HuH-7.5 (cell line): ENCODE results near the gene STAU1.
A peak's percentile ranks its signal among the peaks of the same experiment; 100 is the strongest.
"Not testable (repeated sequence)": the region's sequence is repeated elsewhere in the genome, so short reads cannot be mapped to it uniquely, and the experiment has no call there.

Experiments
- DNase-seq: peaks from one replicate; pipeline ENCODE4 v3.0.0; 2011; ENCODE audit warnings: low spot score

The STAU1 gene

DNA sequence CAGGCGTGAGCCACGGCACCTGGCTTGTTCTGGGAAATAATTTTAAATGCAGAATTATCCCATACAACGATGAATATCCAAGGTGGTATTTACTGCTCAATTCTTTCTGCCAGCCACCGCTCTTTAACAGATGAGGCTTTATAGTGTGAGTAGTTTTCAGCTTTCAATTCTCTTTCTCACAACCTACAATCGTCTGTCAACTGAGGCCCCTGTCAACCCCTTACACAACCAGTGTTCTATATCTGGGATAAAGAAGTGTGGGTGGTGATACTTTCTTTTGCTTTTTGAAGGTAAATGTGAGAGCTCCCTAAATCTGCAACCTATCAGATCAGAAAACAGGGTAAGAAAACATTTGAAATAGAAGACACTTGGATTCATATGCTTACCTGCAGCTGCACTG is 22.5 kb downstream of the STAU1 start:
- DNase-seq, result no peak

DNA sequence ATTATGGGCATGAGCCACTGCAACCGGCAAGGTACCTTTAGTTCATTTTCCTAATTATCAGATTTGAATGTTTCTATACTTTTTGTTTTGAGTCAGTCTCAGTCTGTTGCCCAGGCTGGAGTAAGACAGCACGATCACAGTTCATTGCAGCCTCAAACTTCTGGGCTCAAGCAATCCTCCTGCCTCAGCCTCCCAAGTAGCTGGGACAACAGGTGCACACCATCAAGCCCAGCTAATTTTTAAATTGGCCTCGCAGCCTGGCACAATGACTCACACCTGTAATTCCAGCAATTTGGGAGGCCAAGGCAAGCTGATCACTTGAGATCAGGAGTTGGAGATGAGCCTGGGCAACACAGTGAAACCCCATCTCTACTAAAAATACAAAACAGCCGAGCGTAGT is 24.4 kb downstream of the STAU1 start:
- DNase-seq, result no peak

DNA sequence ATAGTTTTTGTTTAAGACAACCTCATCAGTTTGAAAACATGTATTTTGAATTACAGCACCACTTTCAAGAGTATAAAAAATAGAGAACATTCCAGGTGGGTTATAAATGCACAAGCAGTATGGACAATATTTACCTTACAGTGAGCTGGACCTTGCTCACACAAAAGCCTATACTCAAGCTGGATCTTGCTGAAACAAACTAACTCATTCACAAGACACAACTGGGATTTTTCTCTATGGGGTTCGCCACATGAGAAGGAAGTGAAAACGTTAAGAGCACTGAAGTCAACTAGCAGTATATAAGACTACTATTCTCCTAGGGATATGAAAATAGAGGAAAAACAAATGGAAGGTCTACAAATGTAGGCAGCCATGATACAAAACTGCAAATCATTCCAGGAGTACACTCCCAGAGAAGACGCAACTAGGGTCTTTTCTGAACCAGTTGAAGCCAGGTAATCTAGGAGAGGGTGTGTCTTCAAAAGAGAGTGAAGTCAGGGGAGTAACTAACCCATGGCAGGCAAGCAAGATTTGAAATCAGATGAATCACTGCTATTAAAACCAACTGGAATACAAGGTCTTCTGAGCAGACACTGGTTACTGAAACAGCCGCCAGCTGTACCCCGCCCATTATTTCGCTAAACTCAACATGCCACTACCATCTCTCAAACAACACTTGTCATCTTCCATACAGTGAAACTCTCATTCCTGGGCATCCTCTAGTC is 26.5 kb downstream of the STAU1 start:
- DNase-seq, result no peak

DNA sequence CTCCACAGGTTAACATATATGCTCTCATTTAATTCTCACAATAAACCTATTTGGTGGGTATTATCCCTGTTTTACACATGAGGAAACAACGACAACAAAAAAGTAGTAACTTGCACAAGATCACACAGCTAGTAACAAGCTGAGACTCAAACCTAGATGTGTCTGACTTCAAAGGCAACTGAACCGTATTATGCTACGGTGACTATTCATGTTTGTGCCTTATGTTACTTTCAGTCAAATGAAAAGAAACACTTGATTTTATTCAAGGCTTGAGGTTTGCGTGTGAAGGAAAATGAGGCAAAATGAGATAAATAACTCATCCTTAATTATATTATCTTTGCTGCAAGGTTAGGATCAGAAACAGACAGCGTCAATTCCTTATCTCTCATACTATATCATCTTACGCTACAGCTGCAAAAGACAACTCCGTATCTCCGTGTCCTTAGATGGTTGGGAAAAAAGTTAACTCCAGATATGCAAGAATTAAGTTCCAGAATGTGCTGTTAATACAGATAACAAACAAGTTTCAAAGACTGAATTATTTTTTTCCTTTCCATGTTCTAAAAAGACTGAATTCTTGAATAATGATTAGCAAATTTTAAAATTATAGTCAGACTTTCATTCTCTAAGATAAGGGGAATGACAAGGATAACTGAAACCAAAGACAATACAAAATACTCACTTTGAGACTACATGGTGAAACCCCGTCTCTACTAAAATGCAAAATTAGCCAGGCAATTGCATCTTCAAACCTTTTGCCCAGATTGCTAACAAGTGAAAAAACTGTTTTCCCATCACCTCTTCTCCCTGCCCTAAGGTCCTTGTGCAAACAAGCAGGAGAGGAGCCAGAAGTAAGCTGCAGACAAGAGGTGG is 27.8 kb downstream of the STAU1 start:
- no peak for DNase-seq

DNA sequence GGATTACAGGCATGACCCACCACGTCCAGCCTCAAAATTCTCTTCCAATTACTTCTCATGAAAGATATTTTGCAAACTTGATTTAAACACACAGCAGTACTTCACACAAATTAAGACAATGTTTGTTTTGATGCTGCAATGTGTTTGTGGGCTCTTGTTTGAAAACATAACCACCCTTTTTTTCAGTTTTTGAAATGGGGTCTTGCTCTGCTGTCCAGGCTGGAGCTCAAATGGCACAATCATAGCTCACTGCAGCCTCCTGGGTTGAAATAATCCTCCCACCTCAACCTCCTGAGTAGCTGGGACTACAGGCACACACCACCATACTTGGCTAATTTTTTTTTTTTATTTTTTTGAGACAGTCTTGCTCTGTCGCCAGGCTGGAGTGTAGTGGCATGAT is 31.0 kb downstream of the STAU1 start:
- no peak for DNase-seq

DNA sequence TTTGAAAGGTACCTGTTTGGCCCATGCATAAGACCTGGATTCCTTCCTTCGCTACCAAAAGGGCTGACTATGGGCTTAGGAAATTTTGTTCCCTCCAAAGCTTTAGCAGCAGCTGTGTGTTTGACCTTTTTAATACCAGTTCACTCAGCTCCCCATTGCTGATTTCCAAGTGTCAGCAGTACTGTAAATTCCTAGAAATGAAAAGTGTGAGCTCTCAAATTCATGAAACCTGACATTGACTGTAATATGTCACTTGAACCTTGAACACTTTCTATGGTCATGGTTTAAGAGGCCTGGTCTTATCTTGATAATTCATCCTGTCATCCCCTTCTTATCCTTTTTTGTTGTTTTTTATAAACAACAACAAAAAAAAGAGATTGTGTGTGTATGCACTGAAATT is 31.7 kb downstream of the STAU1 start:
- no peak for DNase-seq

DNA sequence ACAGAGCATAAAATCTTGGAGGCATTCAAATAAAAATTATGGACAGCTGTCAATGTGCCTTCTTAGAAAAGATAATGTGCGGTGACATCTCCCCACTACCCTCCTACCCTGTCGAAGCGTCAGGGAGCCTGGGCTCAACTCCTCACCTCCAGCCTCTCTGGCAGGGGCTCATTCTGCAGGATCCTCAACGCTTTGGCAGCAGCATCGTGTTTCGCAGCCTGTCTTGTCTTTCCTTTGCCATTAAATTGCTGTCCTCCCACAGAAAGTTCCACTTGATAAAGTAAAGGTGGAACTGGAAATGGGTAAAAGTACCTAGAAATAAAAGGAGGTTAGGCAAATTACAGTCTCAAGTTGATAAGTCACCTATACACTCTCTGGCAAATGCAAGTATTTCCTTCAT is 36.7 kb downstream of the STAU1 start:
- DNase-seq, result no peak

DNA sequence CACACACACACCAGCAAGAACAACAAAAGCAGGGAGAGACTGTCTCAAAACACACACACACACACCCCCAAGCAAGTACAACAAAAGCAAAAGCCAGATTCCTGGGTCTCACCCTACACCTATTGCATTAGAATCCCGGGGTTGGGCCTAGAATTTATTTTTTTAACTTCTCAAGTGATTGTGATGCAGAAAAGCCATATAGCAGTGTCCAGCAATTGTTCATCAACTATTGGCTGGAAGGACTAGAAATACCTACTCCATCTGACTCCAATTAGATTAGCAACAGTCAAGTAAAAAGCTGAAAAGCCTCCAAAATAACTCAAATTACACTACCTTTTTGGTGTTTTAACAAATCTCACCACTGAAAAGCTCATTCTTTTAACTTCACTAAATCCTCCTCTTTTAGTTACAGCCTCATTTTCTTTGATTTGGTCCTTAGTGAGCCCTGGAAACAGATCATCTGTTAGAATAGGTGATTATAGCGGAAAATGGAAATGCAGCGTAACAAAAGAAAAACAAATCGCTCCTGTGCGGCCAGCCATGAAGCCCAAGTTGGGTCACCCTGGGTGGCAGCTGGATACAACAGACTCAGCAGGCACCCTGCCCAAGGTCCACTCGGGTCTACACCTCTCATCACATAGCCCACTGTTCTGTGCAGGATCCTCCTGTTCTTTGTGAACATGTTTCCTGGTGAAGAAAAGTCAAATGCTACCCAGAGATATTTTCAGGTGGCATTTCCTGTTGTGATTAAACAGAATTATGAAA is 38.7 kb downstream of the STAU1 start:
- no peak for DNase-seq

DNA sequence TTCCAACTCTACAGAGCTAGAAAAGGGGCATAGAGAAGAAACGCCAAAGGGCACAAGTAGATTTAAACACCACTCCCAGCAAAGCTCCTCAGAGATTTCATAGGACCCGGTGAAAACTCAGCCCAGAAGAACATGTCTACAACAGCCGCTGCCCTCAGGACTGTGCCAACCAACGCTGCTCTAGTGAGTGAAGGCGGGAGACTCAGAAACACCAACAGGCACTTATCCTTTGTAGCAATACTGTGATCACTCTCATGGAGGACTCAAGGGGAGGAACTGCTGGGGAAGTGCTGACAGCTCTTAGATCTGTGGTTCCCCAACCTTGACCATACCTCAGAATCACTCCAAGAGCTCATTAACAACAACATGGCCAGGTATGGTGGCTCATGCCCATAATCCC is 39.5 kb downstream of the STAU1 start:
- no peak for DNase-seq

DNA sequence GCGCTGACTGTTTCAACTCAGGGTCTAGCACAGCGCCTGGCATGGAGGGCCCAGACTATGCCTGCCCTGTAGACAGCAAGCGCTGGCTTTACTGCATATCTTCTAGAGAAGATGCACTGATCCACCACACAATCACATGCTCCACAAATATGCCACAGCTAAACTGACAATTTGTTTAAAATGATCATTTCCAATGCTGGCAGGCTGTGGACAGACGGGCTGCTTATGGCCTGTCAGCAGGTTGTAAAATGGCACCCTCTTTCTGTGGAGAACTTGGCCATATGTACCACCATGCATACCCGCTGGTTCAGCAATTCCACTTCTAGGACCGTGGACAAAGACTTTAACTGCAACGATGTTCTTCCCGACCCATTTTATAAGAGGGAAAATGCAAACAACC is 40.8 kb downstream of the STAU1 start:
- no peak for DNase-seq

DNA sequence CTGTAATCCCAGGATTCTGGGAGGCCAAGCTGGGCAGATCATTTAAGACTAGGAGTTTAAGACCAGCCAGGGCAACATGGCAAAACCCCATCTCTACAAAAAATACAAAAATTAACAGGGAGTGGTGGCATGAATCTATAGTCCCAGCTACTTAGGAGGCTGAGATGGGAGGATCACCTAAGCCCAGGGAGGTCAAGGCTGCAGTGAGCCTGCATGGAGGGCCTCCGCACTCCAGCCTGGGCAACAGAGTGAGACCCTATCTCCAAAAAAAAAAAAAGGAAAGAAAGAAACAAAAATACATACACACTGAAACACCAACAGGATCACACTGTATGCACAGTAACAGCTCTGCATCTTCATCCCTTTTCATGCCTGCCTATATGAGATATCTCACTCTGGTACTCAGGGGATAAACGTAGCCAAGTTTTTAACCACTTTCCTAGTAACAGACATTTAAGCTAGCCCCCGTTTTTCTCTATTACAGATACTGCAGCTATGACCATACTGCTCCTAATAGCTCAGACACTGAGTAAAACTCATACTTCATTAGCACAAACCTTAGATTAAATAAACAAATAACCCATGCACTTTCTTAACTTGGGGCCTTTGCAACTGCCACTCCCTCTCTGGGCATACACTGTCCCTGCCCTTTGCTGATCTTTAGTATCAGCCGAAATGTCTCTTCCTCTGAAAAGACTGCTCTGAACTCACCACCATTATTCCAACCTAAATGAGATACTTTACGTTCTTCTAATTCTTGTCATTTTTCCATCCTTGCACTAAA is 41.5 kb downstream of the STAU1 start:
- DNase-seq, result no peak

DNA sequence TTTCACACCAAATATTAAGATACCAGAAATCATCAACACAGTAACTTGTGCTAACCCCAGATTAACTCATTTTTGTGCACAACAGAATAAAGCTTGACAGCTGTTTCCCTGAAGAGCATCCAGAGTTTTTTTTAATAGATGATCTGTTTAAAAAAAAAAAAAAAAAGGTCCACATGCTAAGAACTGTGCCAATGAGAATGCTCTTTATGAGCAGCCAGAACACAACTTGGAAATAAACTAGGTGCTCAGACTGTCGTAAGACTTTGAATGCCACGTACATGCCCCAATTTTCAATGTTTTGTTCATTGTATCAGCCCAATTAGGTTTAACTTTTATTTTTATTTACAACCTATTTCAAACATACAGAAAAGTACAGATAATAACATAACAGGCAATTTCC is 47.3 kb downstream of the STAU1 start:
- DNase-seq, result no peak

DNA sequence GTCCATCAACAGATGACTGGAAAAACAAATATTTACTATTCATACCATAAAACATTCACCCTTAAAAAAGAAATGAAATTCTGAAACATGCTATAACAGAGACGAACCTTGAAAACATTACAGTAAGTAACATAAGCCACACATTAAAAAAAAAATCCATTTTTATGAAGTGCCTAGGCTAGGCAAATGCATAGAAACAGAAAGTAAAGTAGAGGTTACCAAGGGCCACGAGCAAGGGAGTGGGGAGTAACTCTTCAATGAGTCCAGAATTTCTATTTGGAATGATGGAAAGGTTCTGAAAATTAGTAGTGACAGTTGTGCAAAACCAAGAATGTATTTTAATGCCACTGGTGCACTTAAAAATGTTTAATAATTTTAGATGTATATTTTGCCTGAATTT is 47.7 kb downstream of the STAU1 start:
- no peak for DNase-seq

DNA sequence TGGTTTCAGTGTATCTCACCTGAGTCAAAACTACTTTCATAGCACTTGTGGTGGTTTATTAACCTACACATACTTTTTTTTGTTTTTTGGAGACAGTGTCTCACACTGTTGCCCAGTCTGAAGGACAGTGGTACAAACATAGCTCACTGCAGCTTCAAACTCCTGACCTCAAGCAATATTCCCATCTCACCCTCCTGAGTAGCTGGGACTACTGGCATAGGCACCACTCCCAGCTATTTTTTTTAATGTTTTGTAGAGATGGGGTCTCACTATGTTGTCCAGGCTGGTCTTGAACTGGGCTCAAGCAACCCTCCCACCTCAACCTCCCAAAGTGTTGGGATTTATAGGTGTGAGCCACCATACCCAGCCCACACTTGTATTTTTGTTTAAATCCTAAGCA is 49.7 kb downstream of the STAU1 start:
- no peak for DNase-seq

DNA sequence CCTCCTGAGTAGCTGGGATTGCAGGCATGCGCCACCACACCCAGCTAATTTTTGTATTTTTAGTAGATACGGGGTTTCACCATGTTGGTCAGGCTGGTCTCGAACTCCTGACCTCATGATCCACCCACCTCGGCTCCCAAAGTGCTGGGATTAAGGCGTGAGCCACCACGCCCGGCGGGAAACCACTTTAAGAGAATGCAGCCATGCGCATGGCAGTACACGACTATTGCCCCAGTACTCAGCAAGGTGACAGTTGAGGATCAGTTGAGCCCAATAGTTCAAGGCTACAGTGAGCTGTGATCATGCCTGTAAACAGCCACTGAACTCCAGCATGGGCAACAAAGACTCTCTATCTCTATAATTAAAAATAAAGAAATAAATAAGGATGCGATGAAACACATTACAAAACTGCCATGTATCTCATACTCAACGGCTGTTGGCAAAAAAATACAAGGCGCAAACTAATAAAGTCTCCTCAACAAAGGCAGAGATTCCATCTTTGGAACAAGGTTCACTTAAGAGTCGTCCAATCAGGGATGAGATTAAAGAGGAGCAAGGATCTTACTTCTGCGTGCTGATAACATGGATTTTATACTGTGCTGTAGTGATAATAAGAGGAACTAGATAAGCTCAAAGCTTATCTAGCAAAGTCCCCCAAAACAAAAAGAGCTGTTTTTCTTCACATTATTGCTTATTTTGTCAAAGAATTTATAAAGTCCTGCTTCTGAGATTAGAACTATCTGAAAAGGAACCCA is 51.1 kb downstream of the STAU1 start:
- DNase-seq, result no peak

DNA sequence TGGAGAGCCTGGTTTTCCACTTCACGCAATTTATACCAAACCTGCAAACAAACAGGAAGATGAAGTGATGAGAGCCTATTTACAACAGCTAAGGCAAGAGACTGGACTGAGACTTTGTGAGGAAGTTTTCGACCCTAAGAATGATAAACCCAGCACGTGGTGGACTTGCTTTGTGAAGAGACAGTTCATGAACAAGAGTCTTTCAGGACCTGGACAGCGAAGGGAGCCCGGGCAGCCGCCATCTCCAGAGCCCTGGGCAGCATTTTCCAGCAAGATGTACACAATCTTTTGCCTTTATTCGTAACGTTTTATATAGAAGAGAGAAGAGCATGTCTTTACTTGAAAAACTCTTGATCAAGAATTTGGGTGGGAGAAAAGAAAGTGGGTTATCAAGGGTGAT is 53.3 kb downstream of the STAU1 start:
- DNase-seq, result not testable (repeated sequence)

DNA sequence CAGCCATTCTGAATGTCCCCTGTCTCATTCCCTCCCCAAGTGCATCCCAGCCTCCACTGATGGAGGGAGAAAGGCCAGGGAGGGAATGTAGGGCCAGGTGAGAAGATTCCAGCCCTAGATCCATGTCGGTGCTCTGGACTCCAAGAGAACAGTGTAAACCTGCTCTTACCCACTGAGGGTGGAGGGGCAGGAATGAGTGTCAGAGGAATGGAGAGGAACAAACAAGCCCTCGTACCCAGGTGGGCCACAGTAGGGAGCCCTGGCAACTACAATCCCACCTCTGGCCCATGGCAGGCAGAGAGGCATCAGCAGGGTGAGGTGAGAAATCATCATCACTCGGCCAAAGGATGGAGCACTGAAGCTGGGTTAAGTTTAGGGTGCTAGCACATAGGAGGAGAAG is 54.6 kb downstream of the STAU1 start:
- DNase-seq, result no peak

DNA sequence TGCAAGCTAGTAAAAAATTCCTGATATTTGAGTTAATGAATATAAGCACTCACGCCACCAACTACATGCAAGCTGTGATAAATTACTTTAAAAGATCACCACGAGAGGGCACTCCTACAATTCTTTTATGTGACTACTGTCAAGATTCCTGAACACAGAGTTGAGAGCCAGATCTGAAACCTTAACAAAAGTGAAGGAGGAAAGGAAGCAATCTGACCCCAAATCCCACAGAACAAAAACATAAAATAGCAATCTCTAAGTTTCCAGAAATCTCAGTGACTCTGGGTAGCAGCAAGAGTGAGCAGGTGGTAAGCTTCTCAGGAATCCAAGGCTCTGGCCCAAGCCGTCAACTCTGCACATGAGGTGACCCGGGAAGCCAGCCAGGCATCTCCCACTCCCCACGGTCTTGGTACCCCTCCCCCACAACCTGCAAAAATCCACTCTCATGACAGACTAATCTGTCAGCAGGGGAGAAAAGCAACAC is 55.1 kb downstream of the STAU1 start:
- DNase-seq, result peak; percentile 33

DNA sequence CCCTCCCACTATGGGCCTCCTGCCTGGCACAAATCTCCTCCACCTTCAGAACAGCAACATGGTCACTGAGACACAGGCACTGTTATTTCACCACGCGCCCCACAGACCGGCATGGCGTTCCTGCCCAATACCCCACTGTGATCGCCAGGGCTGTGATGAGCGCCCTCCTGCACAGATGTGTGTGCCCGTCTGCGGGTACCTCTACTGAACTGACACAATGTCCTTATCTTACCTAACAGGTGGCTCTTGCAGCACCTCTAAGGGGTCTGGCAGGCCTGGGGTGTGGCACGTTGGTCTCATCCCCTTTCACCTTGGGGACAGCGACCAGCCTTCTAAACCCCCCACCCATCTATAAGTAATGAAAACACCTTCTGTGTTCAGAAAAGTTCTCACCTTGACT is 64.2 kb downstream of the STAU1 start:
- DNase-seq, result no peak

DNA sequence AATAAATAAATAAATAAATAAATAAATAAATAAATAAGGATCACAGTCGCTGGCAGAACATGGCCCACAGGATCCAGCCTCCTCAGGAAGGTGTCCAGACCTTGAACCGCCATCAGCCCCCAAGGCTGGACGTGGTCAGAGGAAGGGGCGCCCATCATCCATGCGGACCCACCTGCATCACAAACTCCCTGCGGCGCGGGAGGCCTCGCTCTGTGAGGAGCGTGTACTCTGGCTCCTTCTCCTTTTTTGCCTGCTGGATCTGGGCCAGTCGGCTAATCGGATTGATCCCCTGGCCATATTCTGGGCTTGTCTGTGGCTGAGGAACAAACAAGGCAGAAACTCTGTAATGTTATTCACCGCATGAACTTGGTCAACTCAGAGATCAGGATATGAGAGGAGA is 65.2 kb downstream of the STAU1 start:
- DNase-seq, result no peak

DNA sequence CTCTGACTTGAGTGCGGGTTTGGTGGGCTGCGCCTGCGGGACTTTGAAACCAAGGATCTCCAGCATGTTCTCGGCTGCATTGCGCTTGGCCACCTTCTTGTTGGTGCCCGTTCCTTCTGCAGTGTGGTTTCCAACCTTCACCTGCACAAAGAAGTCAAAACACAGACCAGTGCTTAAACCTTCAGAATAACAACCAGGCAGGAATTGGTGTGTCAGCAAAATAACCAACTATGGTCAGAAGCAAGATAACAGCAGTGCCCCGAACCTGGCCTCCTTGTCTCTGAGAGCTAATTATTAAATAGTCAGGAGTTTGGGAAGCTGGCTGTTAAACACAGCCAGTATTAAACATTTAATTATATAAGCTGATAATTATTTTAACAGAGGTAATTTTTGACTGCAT is 68.1 kb downstream of the STAU1 start:
- no peak for DNase-seq
